T-helper 2 cell treated with Interferon-gamma antibody and Interleukin-4, amounts not matched to agents 100 ng/mL and 5 ng/mL, for 36 hours (primary cell): ENCODE results near the gene RNGTT. TPM values are rescaled to one million over a fixed set of nuclear protein-coding genes. Genes with fewer than 3 reads are reported as not detected.
"Not testable (repeated sequence)": the region's sequence is repeated elsewhere in the genome, so short reads cannot be mapped to it uniquely, and the experiment has no call there.

Experiments
- intact Hi-C: fragments of 100-400 bp; cut with micrococcal nuclease; formaldehyde crosslinking; loops from one replicate; pipeline ENCODE4 v1.15.1; 2023
- total RNA-seq: library from RNA; stranded (reverse); gene quantifications from 2 replicates; pipeline ENCODE4 v1.2.3, GENCODE V29; 2022

The RNGTT gene
- total RNA-seq, 1 donor from 2014 or later, result 23.0 TPM

DNA sequence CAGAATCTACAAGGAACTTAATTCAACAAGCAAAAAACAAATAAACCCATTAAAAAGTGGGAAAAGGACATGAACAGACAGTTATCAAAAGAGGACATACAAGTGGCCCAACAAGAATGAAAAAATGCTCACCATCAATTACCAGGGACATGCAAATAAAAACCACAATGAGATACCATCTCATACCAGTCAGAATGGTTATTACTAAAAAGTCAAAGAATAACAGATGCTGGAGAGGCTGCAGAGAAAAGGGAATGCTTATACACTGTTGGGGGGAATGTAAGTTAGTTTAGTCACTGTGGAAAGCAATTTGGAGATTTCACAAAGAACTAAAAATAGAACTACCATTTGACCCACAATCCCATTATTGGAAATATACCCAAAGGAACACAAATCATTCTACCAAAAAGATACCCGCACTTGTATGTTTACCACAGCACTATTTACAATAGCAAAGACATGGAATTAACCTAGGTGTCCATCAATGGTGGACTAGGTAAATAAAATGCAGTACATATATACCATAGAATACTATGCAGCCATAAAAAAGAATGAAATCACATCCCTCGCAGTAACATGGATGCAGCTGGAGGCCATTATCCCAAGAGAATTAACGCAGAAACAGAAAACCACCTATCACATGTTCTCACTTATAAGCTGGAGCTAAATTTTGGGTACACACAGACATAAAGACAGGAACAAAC lies 48.4 kb downstream of the RNGTT start:
- intact Hi-C loops, result loop anchor here (10.0 kb wide), 1 partner anchor 50 kb away; the partner anchor contains the start of gene RNGTT

DNA sequence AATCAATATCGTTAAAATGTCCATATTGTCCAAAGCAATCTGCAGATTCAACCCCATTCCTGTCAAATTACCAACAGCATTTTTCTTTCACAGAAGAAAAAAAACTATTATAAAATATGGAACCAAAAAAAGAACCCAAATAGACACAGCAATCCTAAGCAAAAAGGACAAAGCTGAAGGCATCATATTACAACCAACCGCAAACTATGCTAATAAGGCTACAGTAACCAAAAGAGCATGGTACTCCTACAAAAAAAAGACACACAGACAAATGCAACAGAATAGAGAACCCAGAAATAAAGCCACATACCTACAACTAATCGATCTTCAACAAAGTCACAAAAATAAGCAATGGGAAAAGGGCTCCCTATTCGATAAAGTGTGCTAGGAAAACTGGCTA lies 49.2 kb downstream of the RNGTT start:
- intact Hi-C loops, result loop anchor here (10.0 kb wide), 1 partner anchor 51 kb away; the partner anchor contains the start of gene RNGTT

DNA sequence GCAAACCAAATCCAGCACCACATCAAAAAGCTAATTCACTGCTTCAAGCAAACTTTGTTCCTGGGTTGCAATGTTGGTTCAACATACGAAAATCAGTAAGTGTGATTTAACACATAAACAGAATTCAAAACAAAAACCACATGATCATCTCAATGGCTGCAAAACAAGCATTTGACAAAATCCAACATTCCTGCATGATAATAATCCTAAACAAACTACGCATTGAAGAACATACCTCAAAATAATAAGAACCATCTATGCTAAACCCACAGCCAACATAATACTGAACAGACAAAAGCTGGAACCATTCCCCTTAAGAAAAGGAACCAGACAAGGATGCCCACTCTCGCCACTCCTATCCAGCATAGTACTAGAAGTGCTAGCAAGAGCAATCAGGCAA lies 49.9 kb downstream of the RNGTT start:
- intact Hi-C loops, result loop anchor here (10.0 kb wide), 1 partner anchor 51 kb away; the partner anchor contains the start of gene RNGTT

DNA sequence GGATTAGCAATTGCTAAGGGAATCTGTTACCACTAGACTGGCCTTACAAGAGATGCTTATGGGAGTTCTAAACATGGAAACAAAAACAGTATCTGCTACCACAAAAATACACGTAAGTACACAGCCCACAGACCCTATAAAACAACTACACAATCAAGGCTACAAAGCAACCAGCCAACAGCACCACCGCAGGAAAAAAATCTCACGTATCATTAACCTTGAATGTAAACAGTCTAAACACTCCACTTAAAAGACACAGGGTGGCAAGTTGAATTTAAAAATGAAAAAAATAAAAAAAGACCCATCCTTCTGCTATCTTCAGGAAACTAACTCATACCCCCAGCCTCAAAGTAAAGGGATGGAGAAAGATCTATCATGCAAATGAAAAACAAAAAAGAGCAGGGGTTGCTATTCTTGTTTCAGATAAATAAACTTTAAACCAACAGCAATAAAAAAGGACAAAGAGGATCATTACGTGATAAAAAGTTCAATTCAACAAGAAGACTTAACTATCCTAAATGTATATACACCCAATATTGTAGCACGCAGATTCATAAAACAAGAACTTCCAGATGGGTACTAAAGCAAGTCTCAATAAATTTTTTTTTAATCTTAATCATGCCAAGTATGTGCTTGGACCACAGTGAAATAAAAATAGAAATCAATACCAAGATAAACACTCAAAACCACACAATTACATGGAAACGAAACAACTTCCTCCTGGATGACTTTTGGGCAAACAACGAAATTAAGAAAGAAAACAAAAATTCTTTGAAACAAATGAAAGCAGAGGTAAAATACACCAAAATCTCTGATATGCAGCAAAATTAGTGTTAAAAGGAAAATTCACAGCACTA lies 52.3 kb downstream of the RNGTT start:
- intact Hi-C loops, result loop anchor here (10.0 kb wide), 1 partner anchor 54 kb away; the partner anchor contains the start of gene RNGTT

DNA sequence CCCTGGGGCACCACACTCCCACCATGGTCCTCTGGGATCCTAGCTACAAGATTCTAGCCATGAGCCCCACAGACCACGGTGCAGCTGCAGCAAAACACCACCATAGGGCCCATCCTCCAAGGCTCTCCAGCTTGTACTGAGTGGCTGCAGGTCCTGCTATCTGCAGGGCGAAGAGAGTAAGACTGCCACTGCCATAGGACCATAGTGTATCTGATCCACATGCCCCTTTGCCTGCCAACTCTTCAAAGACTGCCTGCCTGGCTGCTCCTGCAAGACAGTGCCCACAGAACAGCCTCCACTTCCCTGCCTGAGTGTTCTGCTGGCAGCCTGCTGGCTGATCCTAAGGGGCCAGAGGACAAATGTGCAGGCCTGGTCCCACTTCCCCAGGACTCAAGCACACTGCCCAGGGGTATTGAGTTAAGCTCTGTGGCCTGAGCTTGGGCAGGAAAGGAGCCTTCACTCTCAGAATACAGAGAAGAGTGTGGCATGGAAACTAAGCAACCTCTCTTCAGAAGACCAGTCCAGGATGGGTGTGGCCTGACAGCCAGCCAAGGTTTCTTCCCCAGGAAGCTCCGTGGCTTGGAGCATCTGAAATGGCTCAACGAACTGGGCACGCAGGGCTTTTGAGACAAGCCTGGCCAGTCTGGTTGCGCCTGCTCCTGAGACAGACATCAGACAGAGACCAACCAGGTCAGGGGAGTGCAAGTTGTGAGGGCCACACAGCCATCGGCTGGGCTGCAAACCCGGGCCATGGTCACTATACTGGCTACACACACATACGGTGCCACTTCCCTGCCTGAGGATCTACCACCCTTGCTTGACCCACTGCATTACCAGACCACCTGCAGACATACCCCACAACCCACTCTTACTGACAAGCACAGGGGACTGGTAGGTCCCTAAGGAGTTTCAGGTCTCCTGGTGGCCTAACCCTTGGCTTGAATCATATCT lies 54.5 kb downstream of the RNGTT start:
- intact Hi-C loops, result no loop called here

DNA sequence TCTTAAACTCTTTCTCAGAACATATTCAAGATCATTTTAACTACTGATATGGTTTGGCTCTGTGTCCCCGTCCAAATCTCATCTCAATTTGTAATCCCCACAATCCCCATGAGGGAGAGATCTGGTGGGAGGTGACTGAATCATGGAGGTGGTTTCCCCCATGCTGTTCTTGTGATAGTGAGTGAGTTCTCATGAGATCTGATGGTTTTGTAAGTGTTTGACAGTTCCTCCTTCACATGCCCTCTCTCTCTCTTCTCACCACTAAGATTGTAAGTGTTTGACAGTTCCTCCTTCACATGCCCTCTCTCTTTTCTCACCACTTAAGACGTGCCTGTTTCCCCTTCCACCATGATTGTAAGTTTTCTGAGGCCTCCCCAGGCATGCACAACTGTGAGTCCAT lies 56.3 kb downstream of the RNGTT start:
- intact Hi-C loops, result not testable (repeated sequence)

DNA sequence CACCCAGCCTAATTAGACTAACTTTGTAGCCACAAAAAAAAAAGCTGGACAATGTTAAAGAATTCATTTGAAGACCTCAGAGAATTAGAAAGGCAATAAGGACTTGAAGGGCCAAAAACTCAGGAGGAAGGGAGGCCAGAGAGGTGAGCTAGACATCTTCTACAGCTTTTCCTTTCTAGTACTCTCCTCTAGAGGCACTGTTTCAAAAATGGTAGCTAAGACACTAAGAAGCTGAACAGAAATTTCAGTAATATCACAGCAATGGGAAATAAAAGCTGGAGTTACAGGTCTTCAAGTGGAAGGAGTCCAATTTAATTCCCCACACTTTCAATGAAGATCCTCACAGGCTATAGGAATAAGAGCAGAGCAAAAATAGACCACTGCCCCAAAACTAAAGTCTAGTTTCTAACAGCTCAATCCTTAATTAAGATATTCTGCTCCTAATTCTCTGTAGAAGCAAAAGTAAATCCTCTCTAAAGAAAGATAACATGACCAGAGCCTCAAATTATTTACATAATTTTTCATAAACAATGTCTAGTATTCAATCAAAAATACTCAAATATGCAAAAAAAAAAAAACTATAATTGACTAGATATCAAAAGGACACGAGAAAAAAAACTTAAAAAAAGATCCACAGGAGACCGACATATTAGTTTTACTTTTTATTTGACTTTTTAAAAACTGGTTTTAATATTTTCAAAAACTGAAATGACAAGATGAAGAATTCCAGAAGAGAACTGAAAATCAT lies 63.7 kb downstream of the RNGTT start:
- intact Hi-C loops, result no loop called here

DNA sequence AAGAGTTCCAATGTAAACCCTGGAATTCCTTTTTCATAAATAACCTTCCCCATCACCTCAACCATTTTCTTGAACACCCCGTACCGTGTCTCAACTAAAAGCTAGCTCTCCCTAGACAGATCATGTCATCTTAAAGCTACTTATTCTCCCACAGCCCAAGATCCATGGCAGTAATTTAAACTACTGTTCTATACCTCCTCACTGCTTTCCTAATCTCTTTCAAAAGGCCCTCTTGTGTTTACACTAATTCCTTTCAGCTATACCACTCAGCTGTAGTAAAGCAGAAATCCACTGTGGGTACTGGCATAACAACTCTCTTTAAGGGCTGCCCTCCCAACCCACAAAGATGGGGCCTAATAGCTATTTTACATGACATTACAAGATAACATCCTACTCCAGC lies 67.5 kb downstream of the RNGTT start:
- intact Hi-C loops, result no loop called here

DNA sequence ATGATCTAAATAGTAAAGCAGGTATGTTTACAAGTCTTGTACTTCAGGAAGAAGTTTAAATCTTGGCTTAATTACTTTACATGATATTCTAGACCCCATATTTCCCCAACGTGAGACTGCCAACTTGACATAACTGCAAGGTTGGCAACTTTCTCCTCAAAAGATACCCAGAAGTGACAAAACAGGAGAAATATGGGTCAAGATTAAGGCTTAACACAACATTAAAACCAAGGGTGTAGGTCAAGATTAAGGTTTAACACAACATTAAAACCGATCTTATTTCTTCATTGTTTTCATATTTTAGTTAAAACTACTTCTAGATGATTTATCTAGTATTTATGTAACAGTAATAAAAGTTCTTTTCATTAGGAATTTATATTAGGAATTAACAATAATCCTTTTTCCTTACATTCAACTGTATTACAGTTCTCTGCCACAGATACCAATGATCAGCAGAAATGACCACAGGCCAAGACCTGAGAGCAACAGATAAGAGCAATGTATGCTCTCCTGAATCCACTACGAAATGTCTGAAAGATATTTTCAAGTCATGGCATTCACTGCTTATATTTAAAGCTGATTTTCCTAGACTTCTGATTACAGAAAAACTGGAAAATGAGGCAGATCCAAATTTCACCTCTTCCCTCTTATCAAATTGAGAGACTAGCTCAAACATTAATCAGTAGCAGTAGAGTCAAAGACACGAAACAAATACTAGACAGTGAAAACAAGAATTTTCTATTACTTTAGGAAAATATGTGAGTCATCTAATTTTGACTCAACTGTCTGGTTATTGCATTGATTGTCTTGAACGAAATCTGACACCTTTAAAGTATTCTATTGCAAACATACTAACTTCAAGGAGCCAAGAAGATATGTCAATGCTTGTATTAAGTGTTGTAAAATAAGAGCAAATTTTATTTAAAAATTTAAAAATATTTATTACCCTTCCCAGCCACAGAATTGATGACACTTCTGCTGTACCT lies 72.3 kb downstream of the RNGTT start:
- intact Hi-C loops, result no loop called here

DNA sequence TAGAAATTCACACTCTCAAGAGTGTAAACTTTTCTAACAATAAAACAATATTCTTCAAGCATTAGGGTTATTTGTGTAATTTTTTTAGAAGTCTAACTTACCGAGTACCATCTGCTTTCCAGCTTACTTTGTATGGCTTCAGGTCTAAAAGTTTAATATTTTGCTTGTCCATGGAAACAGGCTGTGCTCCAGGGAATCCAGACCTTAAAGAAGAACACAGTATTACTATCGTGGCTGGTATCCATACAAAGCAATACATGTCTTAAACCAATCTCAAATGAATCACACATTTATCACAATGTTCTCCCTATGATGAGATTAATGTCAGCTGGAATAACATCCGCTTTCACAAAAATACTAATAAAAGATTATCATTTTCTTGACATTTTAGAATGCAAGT lies 73.0 kb downstream of the RNGTT start:
- intact Hi-C loops, result no loop called here

DNA sequence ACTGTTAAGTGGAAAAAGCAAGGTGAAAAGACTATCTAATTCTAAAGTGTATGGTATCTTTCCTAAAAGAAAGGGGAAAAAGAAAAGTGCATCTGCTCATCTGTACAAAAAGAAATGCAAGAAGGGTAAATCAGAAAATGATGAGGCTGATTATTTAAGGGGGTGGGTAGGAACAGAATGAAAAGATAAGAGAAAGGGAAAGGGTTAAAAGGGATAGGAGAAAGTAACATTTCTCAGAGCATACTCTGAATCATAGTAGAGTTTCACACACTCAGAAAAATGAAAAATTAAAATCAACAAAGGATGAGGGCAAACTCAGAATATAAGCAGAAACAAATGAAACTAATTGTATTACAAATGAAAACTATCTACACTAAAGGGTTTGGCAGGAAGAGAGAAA lies 79.1 kb downstream of the RNGTT start:
- intact Hi-C loops, result no loop called here

DNA sequence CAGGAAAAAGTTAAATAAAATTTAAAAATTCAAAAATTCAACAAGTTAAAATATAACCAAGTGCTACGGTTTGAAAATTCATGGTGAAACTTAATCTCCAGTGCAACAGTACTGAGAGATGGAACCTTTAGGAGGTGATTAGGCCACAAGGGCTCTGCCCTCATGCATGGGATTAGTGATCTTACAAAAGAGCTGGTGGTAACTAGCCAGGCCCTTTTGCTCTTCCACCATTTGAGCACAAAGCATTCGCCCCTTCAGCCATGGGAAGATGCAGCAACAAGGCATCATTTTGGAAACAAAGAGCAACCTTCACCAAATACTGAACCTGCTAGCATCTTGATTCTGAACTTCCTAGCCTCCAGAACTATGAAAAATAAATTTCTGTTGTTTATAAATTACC lies 80.9 kb downstream of the RNGTT start:
- intact Hi-C loops, result no loop called here

DNA sequence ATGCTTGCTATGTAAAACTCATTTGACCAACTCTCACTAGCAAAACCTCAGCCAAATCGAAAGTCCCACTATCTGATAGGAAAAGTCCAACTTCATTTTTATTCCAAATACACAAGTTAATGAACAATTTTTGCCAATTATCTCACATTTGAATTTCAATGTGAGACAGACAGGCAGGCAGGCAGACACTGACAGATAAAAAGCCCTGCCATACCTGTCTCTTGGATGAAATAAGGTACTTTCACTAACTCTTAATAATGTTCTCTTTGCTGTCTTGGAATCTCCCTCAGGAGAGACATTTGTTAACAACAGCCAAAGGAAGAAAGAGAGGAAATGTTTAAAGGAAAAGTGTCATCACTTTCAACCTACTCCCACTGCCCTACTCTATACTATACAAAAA lies 82.0 kb downstream of the RNGTT start:
- intact Hi-C loops, result no loop called here

DNA sequence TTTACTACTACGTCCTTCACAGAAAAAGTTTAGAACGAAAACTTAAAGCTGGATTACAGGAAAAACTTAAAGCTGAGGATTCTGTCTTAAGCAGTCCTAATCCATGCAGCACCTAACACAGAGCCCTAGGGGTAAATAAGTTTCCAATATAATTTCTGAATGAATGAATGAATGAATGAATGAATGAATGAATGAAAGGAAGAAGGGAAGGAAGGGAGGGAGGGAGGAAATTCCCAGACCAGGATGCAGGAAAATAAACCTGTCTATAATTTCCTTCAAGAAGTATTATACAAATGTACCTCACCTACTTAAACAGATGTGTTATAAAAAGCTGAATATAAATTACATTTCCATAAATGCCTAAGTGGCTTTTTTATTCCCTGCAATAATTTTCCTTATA lies 83.4 kb downstream of the RNGTT start:
- intact Hi-C loops, result no loop called here

DNA sequence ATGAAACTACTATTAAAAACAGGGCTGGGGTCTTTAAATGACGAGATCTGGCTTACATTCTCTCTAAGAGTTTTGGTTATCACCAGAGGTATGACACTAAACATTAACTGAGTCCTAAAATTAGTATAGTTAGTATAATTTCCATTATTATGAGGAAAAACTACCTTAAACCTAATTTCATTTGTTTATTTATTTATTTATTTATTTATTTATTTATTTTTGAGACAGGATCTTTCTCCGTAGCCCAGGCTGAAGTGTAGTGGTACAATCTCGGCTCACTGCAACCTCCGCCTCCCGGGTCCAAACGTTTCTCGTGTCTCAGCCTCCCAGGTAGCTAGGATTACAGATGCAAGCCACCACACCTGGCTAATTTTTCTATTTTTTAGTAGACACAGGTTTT lies 85.5 kb downstream of the RNGTT start:
- intact Hi-C loops, result no loop called here

DNA sequence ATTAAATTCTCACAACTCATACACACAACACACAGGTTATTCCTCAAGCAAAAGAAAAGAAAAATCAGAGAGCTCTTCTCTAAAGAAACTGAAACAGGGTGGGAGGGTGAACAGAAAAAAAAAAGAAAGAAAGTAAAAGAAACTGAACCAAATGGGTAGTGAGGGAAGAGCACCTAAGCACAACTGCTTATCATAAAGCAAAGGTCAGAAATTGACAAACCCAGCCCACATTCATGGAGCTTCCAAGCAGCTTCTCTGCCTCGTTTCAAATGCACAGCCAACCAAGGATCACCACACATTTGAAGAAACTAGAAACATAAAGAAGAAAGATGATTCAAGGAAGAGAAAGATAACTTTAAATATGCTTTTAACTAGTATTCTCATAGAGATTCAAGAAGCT lies 90.5 kb downstream of the RNGTT start:
- intact Hi-C loops, result no loop called here

DNA sequence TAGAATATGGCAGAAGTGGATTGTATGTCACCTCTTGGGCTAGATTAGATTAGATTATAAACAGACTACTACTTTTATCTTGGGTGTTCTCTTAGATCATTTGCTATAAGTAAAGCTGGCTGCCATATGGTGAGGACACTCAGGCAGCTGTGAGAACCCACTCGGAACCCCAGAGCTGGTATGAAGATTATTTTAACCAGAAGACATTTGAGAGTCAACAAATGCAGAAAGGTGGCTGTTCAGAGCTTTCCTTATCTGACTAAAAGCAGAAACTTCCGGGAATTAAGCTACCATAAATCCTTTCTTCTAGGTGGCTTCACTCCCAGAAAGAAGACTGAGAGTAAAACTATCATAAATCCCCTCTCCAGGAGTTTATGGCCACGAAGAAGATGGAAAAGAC lies 91.9 kb downstream of the RNGTT start:
- intact Hi-C loops, result loop anchor here (1.0 to 2.0 kb wide), 2 partner anchors 91 to 1039 kb away; no protein-coding TSS in a partner anchor

DNA sequence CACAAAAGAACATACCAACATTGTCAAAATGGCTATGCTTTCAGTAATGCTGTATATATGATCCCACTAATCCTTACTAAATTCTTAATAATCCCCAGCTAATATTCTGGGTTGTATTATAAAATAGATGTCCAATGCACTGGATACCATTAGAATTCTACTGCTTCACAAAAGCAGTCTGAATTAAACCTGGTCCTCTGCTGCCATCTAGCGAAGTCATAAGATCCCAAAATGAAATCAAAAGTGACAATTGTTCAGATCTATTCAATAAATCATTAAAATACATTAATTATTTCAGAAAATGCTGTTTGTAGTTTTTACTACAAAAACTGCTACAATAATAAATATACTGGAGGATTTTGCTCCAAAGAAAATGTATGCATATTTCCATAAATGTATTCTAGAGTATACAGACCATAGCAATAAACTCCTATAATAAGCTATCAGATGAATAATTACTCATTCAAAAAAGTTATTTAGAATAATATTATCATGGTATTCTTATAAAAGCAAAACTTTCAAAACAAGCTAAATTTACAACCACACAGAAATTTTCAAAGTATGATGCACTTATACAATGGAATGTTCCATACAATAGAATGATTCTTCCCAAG lies 92.6 kb downstream of the RNGTT start:
- intact Hi-C loops, result loop anchor here (1.0 to 2.0 kb wide), 3 partner anchors 90 to 1478 kb away; no protein-coding TSS in a partner anchor
